Activated CD4-positive, alpha-beta T cell treated with anti-CD3 and anti-CD28 coated beads, Interleukin-2, Interleukin-6, amounts not matched to agents 100 ng/mL and 50 ng/mL, durations not matched to agents 16 hours and 8 hours (primary cell): ENCODE data around the gene TSPAN18.
"Not testable (repeated sequence)": the region's sequence is repeated elsewhere in the genome, so short reads cannot be mapped to it uniquely, and the experiment has no call there.

Experiments
- DNase-seq: peaks from one replicate; pipeline ENCODE4 v3.0.0-alpha.2; 2020

The TSPAN18 gene

GRCh38 chr11:44854086-44854485 lies 127.3 kb downstream of the TSPAN18 start:
- DNase-seq, result no peak

- peak; percentile 57 for DNase-seq
Observed at GRCh38 chr11:44854741-44855492, 128.2 kb downstream of the TSPAN18 start.

GRCh38 chr11:44855493-44855849 lies 128.7 kb downstream of the TSPAN18 start:
- peak; percentile 83 for DNase-seq

- no peak for DNase-seq
Observed at GRCh38 chr11:44857490-44858090, 130.8 kb downstream of the TSPAN18 start.

- no peak for DNase-seq
Observed at GRCh38 chr11:44858796-44859527, 132.2 kb downstream of the TSPAN18 start.

- DNase-seq, result no peak
Observed at GRCh38 chr11:44859528-44859925, 132.8 kb downstream of the TSPAN18 start.

- DNase-seq, result no peak
Observed at GRCh38 chr11:44860346-44860745, 133.6 kb downstream of the TSPAN18 start.

GRCh38 chr11:44861849-44862557 lies 135.2 kb downstream of the TSPAN18 start:
- DNase-seq, result peak; percentile 96

- DNase-seq, result no peak
Observed at GRCh38 chr11:44862558-44863101, 135.9 kb downstream of the TSPAN18 start.

- no peak for DNase-seq
Observed at GRCh38 chr11:44863231-44863630, 136.5 kb downstream of the TSPAN18 start.

- DNase-seq, result no peak
Observed at GRCh38 chr11:44865866-44866272, 139.1 kb downstream of the TSPAN18 start.

GRCh38 chr11:44866286-44866685 lies 139.5 kb downstream of the TSPAN18 start:
- DNase-seq, result no peak

- no peak for DNase-seq
Observed at GRCh38 chr11:44868021-44868420, 141.3 kb downstream of the TSPAN18 start.

GRCh38 chr11:44868455-44869421 lies 142.0 kb downstream of the TSPAN18 start:
- no peak for DNase-seq

- no peak for DNase-seq
Observed at GRCh38 chr11:44870181-44870580, 143.4 kb downstream of the TSPAN18 start.

GRCh38 chr11:44870615-44871176 lies 143.9 kb downstream of the TSPAN18 start:
- no peak for DNase-seq

- DNase-seq, result not testable (repeated sequence)
Observed at GRCh38 chr11:44871682-44872081, 144.9 kb downstream of the TSPAN18 start.

GRCh38 chr11:44872556-44872955 lies 145.8 kb downstream of the TSPAN18 start:
- no peak for DNase-seq

GRCh38 chr11:44873537-44873936 lies 146.8 kb downstream of the TSPAN18 start:
- no peak for DNase-seq

GRCh38 chr11:44874284-44874683 lies 147.5 kb downstream of the TSPAN18 start:
- DNase-seq, result no peak

GRCh38 chr11:44875037-44875436 lies 148.3 kb downstream of the TSPAN18 start:
- DNase-seq, result no peak
